Breast epithelium (tissue), 3 donors: ENCODE results near the gene AOPEP.

Source experiments
- POLR2A ChIP-seq: fragments of 450-650 bp; IDR thresholded peaks from one replicate; pipeline ENCODE4 v1.6.1; 2016; ENCODE audit warnings: antibody characterized with exemption, mild to moderate bottlenecking, moderate library complexity
- POLR2AphosphoS5 ChIP-seq, 3 donors: sonication (generic); formaldehyde crosslinking; IDR thresholded peaks; one replicate each; pipeline ENCODE4 v1.6.1; 2017; ENCODE audit warnings: antibody characterized with exemption in 3 of 3
- TF ChIP-seq, protein P1 (sequence below), 3 donors: fragments of 450-650 bp; IDR thresholded peaks; one replicate each; pipeline ENCODE4 v1.5.1; 2016 to 2017; ENCODE audit warnings: antibody characterized with exemption in 3 of 3, mild to moderate bottlenecking in 3 of 3, moderate library complexity in 3 of 3

DNA sequence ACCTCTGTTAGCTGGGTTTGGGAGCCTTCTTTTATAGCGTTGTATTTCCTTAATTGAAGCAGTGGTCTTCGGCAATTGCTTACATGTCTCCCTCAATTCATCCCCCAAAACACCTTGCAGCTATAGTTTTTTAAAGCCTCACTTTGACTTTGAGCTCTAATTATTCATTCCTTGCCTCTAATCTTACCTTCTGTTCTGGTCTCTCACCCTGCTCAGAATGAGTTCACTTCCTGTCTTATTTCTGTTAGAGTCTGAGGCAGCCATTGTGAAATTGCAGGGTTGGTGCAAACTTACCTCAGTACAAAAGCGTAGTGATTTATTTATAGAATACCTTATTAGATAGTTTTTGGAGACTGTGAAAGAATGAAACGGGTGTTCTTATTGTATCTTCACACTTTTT lies 35.0 kb downstream of the AOPEP start:
- TF ChIP-seq, protein P1, sequence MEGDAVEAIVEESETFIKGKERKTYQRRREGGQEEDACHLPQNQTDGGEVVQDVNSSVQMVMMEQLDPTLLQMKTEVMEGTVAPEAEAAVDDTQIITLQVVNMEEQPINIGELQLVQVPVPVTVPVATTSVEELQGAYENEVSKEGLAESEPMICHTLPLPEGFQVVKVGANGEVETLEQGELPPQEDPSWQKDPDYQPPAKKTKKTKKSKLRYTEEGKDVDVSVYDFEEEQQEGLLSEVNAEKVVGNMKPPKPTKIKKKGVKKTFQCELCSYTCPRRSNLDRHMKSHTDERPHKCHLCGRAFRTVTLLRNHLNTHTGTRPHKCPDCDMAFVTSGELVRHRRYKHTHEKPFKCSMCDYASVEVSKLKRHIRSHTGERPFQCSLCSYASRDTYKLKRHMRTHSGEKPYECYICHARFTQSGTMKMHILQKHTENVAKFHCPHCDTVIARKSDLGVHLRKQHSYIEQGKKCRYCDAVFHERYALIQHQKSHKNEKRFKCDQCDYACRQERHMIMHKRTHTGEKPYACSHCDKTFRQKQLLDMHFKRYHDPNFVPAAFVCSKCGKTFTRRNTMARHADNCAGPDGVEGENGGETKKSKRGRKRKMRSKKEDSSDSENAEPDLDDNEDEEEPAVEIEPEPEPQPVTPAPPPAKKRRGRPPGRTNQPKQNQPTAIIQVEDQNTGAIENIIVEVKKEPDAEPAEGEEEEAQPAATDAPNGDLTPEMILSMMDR (IDR thresholded peaks at IDR 0.05): no peak
- TF ChIP-seq POLR2AphosphoS5 (IDR thresholded peaks at IDR 0.05) (no peak), POLR2A (no peak)
